Measurements from ENCODE around the gene TOMM20. TPM values are rescaled to one million over a fixed set of nuclear protein-coding genes. Genes with fewer than 3 reads are reported as not detected.

TOMM20 gene
- total and polyA plus RNA-seq, 4 donors = 69.8 to 97.5 (median 77.7) TPM

- no peaks in the 10 kb centered on the region for H3K9me3 ChIP-seq (ENCODE audit: control insufficient read depth, low read length)
- intact Hi-C loops (cut with DNase I) = no loop called here
- peaks cover 0 to 2% of the 10 kb centered on the region in 2 donors for H3K36me3 ChIP-seq (ENCODE audit: control insufficient read depth in 1 of 2, insufficient read depth in 2 of 2, low read length in 1 of 2)
- H3K27ac ChIP-seq (ENCODE audit: low read depth in 1 of 2, low read length in 2 of 2) = no peak overlapping the region
- peaks cover 0 to 3% of the 10 kb centered on the region in 2 donors for H3K4me1 ChIP-seq (ENCODE audit: control insufficient read depth in 1 of 2, insufficient read depth in 2 of 2, low read length in 2 of 2)
- ATAC-seq (ENCODE audit: low FRiP score) = no peak
- H3K27me3 ChIP-seq (ENCODE audit: control insufficient read depth in 1 of 2, insufficient read depth in 2 of 2, low read length in 1 of 2) = no peaks in the 10 kb centered on the region
- H3K4me3 ChIP-seq (ENCODE audit: low read length in 2 of 2) = no peak overlapping the region
- 83 to 88% methylated on average over 7 of the region's 7 CpGs for WGBS, 2 donors
- DNase-seq = no peak
Measured at GRCh38 chr1:235130766-235131270, 2.2 kb upstream of the TOMM20 start.

GRCh38 chr1:235129774-235130570 lies 1.3 kb upstream of the TOMM20 start:
- Histone ChIP-seq H3K36me3 (ENCODE audit: control insufficient read depth in 1 of 2, insufficient read depth in 2 of 2, low read length in 1 of 2) (no peaks in the 10 kb centered on the region), H3K27me3 (ENCODE audit: control insufficient read depth in 1 of 2, insufficient read depth in 2 of 2, low read length in 1 of 2) (no peaks in the 10 kb centered on the region), H3K4me1 (ENCODE audit: control insufficient read depth in 1 of 2, insufficient read depth in 2 of 2, low read length in 2 of 2) (peaks cover 0 to 3% of the 10 kb centered on the region in 2 donors), H3K4me3 (ENCODE audit: low read length in 2 of 2) (no peak overlapping the region), H3K9me3 (ENCODE audit: control insufficient read depth, low read length) (no peaks in the 10 kb centered on the region), H3K27ac (ENCODE audit: low read depth in 1 of 2, low read length in 2 of 2) (no peak overlapping the region)
- intact Hi-C loops (cut with DNase I) = no loop called here
- 92 to 93% methylated on average over 4 of the region's 4 CpGs for WGBS, 2 donors
- ATAC-seq (ENCODE audit: low FRiP score) (no peak), DNase-seq (no peak)

GRCh38 chr1:235127732-235128455 lies 743 bp downstream of the TOMM20 start:
- ATAC-seq (ENCODE audit: low FRiP score) (no peak), DNase-seq (no peak)
- Histone ChIP-seq H3K9me3 (ENCODE audit: control insufficient read depth, low read length) (no peaks in the 10 kb centered on the region), H3K27ac (ENCODE audit: low read depth in 1 of 2, low read length in 2 of 2) (peak overlapping the region; percentile 4 to 88), H3K27me3 (ENCODE audit: control insufficient read depth in 1 of 2, insufficient read depth in 2 of 2, low read length in 1 of 2) (no peaks in the 10 kb centered on the region), H3K4me3 (ENCODE audit: low read length in 2 of 2) (peak overlapping the region; percentile 75 to 76), H3K36me3 (ENCODE audit: control insufficient read depth in 1 of 2, insufficient read depth in 2 of 2, low read length in 1 of 2) (no peaks in the 10 kb centered on the region), H3K4me1 (ENCODE audit: control insufficient read depth in 1 of 2, insufficient read depth in 2 of 2, low read length in 2 of 2) (peaks cover 0 to 3% of the 10 kb centered on the region in 2 donors)
- WGBS, 2 donors = 1 to 2% methylated on average over 35 of the region's 35 CpGs
- intact Hi-C loops (cut with DNase I) = no loop called here

GRCh38 chr1:235127203-235127602 lies 1.4 kb downstream of the TOMM20 start:
- Histone ChIP-seq H3K4me1 (ENCODE audit: control insufficient read depth in 1 of 2, insufficient read depth in 2 of 2, low read length in 2 of 2) (peaks cover 0 to 3% of the 10 kb centered on the region in 2 donors), H3K27me3 (ENCODE audit: control insufficient read depth in 1 of 2, insufficient read depth in 2 of 2, low read length in 1 of 2) (no peaks in the 10 kb centered on the region), H3K9me3 (ENCODE audit: control insufficient read depth, low read length) (no peaks in the 10 kb centered on the region), H3K36me3 (ENCODE audit: control insufficient read depth in 1 of 2, insufficient read depth in 2 of 2, low read length in 1 of 2) (no peaks in the 10 kb centered on the region), H3K27ac (ENCODE audit: low read depth in 1 of 2, low read length in 2 of 2) (no peak overlapping the region), H3K4me3 (ENCODE audit: low read length in 2 of 2) (peak overlapping the region; percentile 75 to 76)
- no peak for ATAC-seq (ENCODE audit: low FRiP score)
- 24 to 30% methylated on average over 4 of the region's 4 CpGs for WGBS, 2 donors
- intact Hi-C loops (cut with DNase I) = no loop called here
- DNase-seq = no peak

- no peak for DNase-seq
- Histone ChIP-seq H3K27ac (ENCODE audit: low read depth in 1 of 2, low read length in 2 of 2) (no peak overlapping the region), H3K27me3 (ENCODE audit: control insufficient read depth in 1 of 2, insufficient read depth in 2 of 2, low read length in 1 of 2) (no peaks in the 10 kb centered on the region), H3K4me3 (ENCODE audit: low read length in 2 of 2) (no peak overlapping the region), H3K36me3 (ENCODE audit: control insufficient read depth in 1 of 2, insufficient read depth in 2 of 2, low read length in 1 of 2) (no peaks in the 10 kb centered on the region), H3K4me1 (ENCODE audit: control insufficient read depth in 1 of 2, insufficient read depth in 2 of 2, low read length in 2 of 2) (peaks cover 0 to 3% of the 10 kb centered on the region in 2 donors), H3K9me3 (ENCODE audit: control insufficient read depth, low read length) (no peaks in the 10 kb centered on the region)
- ATAC-seq (ENCODE audit: low FRiP score) = no peak
- intact Hi-C loops (cut with DNase I) = no loop called here
- 64 to 67% methylated on average over 1 of the region's 1 CpG for WGBS, 2 donors
Measured at GRCh38 chr1:235124665-235125064, 4.0 kb downstream of the TOMM20 start.

GRCh38 chr1:235124111-235124510 lies 4.5 kb downstream of the TOMM20 start:
- DNase-seq (no peak), ATAC-seq (ENCODE audit: low FRiP score) (no peak)
- Histone ChIP-seq H3K4me1 (ENCODE audit: control insufficient read depth in 1 of 2, insufficient read depth in 2 of 2, low read length in 2 of 2) (peaks cover 0 to 3% of the 10 kb centered on the region in 2 donors), H3K9me3 (ENCODE audit: control insufficient read depth, low read length) (no peaks in the 10 kb centered on the region), H3K27me3 (ENCODE audit: control insufficient read depth in 1 of 2, insufficient read depth in 2 of 2, low read length in 1 of 2) (no peaks in the 10 kb centered on the region), H3K27ac (ENCODE audit: low read depth in 1 of 2, low read length in 2 of 2) (no peak overlapping the region), H3K4me3 (ENCODE audit: low read length in 2 of 2) (no peak overlapping the region), H3K36me3 (ENCODE audit: control insufficient read depth in 1 of 2, insufficient read depth in 2 of 2, low read length in 1 of 2) (no peaks in the 10 kb centered on the region)
- WGBS, 2 donors = 90 to 95% methylated on average over 9 of the region's 9 CpGs
- intact Hi-C loops (cut with DNase I) = no loop called here

GRCh38 chr1:235122348-235122747 lies 6.3 kb downstream of the TOMM20 start:
- intact Hi-C loops (cut with DNase I) = no loop called here
- H3K27ac ChIP-seq (ENCODE audit: low read depth in 1 of 2, low read length in 2 of 2) = no peak overlapping the region
- H3K4me1 ChIP-seq (ENCODE audit: control insufficient read depth in 1 of 2, insufficient read depth in 2 of 2, low read length in 2 of 2) = peaks cover 0 to 3% of the 10 kb centered on the region in 2 donors
- DNase-seq (no peak), ATAC-seq (ENCODE audit: low FRiP score) (no peak)
- no peaks in the 10 kb centered on the region for H3K27me3 ChIP-seq (ENCODE audit: control insufficient read depth in 1 of 2, insufficient read depth in 2 of 2, low read length in 1 of 2)
- no peaks in the 10 kb centered on the region for H3K9me3 ChIP-seq (ENCODE audit: control insufficient read depth, low read length)
- 70 to 80% methylated on average over 1 of the region's 1 CpG for WGBS, 2 donors
- H3K4me3 ChIP-seq (ENCODE audit: low read length in 2 of 2) = no peak overlapping the region
- H3K36me3 ChIP-seq (ENCODE audit: control insufficient read depth in 1 of 2, insufficient read depth in 2 of 2, low read length in 1 of 2) = peaks cover 0 to 7% of the 10 kb centered on the region in 2 donors

GRCh38 chr1:235113183-235113917 lies 15.3 kb downstream of the TOMM20 start:
- intact Hi-C loops (cut with DNase I) = no loop called here
- Histone ChIP-seq H3K27me3 (ENCODE audit: control insufficient read depth in 1 of 2, insufficient read depth in 2 of 2, low read length in 1 of 2) (no peaks in the 10 kb centered on the region), H3K36me3 (ENCODE audit: control insufficient read depth in 1 of 2, insufficient read depth in 2 of 2, low read length in 1 of 2) (peaks cover 0 to 9% of the 10 kb centered on the region in 2 donors), H3K4me1 (ENCODE audit: control insufficient read depth in 1 of 2, insufficient read depth in 2 of 2, low read length in 2 of 2) (no peaks in the 10 kb centered on the region), H3K4me3 (ENCODE audit: low read length in 2 of 2) (no peak overlapping the region), H3K27ac (ENCODE audit: low read depth in 1 of 2, low read length in 2 of 2) (no peak overlapping the region), H3K9me3 (ENCODE audit: control insufficient read depth, low read length) (no peaks in the 10 kb centered on the region)
- 86 to 92% methylated on average over 7 of the region's 7 CpGs for WGBS, 2 donors
- no peak for ATAC-seq (ENCODE audit: low FRiP score)
- no peak for DNase-seq

Measured in aorta (tissue), 5 donors.